ENCODE measurements around the gene NTF3.

NTF3 gene

DNA sequence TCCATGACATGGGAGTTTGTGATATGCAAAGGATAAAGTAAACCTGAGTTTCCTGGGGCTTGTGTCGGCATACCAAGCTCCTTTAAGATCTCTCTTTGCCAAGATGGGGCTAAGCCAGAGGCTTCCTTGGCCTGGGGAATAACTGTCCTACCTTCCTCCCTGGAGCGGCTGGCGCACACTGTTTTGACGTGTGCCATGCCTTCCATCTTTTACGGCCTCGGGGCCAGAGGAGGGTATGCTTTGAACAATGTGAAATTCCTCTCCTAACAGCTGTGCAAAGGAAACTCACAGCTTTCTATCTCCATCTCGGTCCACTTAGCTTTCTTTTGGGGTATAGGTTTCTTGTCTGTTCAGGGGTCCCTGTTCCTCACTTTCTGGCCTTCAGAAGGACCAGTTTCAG lies 55.2 kb downstream of the NTF3 start:
- DNase-seq (ENCODE audit: low read depth in 4 of 4, low spot score in 1 of 4), result no peak

DNA sequence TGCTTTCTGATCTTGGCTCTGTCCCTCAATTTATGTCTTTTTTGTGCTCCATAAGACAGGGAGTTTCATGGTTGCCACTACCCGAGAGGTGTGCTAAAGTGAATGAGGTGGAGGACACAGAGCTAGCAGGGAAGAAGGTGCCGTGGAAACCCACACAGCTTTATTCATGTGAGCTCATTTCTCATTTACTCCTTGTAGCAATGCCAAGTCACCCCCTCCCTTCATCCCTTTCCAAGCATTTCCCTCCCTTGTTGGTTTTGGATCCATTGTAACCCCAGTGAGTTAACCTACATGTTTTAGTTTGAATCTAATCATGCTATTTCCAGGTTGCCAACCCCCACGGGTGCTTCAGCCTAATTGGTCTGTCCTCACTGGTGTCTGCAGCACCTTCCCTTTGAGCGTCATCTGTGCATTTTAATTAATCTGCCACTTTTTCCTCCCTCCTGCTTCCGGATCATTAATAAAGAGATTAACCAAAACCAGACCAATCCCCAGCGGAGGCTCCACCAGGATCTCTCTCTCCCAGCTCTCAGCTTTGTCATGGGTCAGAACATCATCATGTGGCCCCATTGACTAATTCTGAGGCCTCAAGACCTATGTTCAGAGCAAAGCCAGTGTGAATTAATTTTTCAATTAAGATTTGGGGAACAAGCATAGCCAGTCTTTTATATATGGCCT lies 56.2 kb downstream of the NTF3 start:
- DNase-seq (ENCODE audit: low read depth in 4 of 4, low spot score in 1 of 4), result no peak

- no peak for DNase-seq (ENCODE audit: low read depth in 4 of 4, low spot score in 1 of 4)
These were observed 56.7 kb downstream of the NTF3 start for GRCh38 chr12:5488626-5488955.

DNA sequence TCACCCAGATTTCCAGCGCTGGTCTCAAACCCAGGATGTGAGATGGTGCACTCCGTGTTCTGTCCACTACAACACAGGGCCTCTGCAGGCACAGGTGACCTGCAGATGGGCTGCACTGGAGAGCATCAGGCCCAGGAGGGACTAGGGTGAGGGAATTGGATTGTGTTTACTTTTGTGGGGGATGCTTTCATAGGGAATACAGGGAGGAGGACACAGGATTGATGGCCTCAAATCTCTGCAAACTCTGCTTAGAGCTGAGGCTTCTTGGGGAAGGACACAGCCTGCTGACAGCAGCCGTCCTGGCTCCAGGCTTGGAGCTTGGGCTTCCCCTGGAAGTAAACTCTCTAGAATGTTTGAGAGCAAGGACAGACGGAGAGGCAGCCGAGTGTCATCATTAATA lies 57.1 kb downstream of the NTF3 start:
- DNase-seq (ENCODE audit: low read depth in 4 of 4, low spot score in 1 of 4), result no peak

GRCh38 chr12:5489760-5490406 lies 58.0 kb downstream of the NTF3 start:
- DNase-seq (ENCODE audit: low read depth in 4 of 4, low spot score in 1 of 4), result no peak

DNA sequence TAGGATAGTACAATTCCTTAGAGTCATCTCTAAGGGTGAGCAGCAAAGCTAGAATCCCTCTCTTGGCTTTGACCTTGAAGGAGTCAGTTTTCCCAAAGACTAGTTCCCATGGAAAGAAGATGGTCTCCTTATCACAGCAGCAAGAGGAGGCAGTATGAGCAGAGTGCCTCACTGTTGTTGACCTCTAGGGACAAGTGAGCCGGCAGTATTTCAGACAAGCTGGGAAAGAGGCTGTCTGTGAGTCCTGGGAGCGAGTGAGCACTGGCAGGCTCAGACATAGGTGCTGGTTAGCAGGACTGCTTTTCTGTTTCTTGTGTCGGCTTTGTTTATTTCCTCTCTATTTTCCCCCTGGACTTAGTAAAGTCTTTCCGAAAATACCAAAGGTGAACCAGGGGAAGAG lies 60.7 kb downstream of the NTF3 start:
- DNase-seq (ENCODE audit: low read depth in 4 of 4, low spot score in 1 of 4), result no peak

- DNase-seq (ENCODE audit: low read depth in 4 of 4, low spot score in 1 of 4), result no peak
These were observed 61.1 kb downstream of the NTF3 start for GRCh38 chr12:5493018-5493417.

- DNase-seq (ENCODE audit: low read depth in 4 of 4, low spot score in 1 of 4), result no peak
These were observed 62.4 kb downstream of the NTF3 start for GRCh38 chr12:5494343-5494742.

DNA sequence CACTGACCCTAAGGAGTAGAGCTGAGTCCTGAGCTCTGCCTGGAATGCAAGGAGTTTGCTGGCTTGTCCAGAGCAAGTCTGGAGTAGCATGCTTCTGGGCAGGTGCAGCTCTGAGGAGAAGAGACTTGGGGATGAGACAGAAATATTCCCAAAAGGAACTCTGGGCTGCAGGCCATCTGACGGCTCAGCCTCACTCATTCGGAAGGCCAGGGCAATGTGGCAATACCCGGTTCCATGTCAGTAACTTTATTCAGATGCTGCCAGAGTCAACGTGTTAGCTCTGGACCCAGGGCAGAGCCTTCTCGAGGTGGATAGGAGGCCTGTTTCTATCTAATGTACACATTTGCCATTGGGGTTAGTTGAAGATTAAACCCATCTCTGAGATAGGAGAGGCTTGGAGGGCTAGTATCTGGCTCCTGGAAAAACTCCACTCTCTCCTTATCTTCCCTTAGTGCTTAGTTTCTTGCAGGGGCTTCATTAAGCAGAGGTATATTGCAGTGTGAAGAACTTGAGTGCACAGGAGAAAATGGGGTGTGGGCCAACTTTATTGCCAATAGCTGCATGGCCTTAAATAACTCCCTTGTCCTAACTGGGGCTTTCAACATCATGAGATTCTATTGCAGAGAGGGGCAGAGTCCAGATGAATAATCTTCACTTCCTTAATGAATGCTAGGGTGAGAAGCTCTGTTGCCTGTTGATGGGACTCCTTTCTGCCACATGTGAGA lies 65.6 kb downstream of the NTF3 start:
- no peak for DNase-seq (ENCODE audit: low read depth in 4 of 4, low spot score in 1 of 4)

- no peak for DNase-seq (ENCODE audit: low read depth in 4 of 4, low spot score in 1 of 4)
These were observed 66.2 kb downstream of the NTF3 start for GRCh38 chr12:5498076-5498475.

- DNase-seq (ENCODE audit: low read depth in 4 of 4, low spot score in 1 of 4), result no peak
These were observed 66.9 kb downstream of the NTF3 start for GRCh38 chr12:5498806-5499205.

DNA sequence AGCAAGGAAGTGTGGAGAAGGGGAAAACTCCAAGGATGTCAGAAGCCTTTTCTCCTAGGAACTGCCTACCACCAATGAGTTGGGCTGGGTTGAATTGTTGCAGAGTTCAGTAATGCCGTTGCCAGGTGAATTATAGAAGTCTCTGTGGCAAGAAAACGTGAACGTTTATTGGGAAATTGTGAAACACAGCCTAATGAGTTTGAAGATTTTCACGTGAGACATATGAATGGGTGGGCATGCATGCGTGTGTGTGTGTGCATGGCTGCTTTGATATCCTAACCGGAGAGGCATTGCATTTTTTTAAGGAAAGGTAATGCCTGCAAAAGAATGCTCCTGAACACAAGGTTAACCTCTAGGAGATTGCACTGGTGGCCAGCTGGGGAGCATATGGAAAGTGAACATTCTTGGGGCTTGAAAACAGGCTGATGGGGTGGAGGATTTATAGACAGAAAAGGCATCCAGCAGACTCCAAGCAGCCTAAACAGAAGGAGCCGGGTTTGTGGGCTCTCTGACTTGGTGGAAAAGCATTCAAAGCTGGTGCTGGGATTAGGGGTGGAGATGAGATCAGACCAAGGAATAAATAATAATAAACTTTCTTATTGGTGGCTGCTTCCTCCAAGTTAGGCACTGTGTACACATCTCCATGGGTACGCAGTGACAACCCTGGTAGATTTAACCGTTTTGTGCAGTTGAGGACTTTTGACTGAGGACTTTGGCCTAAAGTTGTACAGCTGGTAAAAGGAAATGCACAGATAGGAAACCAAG lies 67.8 kb downstream of the NTF3 start:
- no peak for DNase-seq (ENCODE audit: low read depth in 4 of 4, low spot score in 1 of 4)

DNA sequence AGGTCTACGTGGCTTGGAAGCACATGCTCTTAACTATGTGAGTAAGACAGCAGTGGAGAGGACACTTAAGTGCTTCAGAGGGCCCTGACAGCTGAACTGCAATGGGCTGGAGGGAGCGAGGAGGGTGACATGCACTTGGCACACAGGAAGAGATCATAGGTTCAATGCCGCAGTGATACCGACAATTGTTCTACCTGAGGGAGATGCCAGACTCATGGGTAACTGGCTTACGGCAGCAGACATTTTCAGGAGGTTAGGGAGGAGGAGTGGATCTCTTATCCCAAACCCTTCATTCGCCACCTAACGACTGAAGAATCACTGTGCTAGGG lies 68.4 kb downstream of the NTF3 start:
- no peak for DNase-seq (ENCODE audit: low read depth in 4 of 4, low spot score in 1 of 4)

- no peak for DNase-seq (ENCODE audit: low read depth in 4 of 4, low spot score in 1 of 4)
These were observed 71.9 kb downstream of the NTF3 start for GRCh38 chr12:5503774-5504173.

DNA sequence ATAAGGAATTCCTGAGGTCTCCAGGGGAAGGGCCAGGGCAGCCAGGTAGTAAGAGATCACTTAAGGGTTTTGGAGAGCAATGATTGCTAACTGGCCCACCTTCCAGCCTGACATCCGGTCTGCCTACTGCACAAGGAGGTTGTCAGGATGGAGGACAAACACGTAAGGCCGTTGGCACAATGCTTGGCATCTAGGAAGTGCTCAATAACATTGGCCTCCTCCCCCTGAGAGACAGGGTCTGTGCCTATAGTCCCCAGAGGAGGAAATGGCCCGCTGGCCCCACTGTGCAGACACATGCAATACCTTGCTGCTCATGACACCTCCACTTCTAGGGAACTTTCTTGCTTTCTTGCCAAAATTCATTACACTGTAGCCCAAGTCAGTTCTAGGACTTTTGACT lies 73.2 kb downstream of the NTF3 start:
- no peak for DNase-seq (ENCODE audit: low read depth in 4 of 4, low spot score in 1 of 4)

GRCh38 chr12:5505751-5506150 lies 73.8 kb downstream of the NTF3 start:
- no peak for DNase-seq (ENCODE audit: low read depth in 4 of 4, low spot score in 1 of 4)

- DNase-seq (ENCODE audit: low read depth in 4 of 4, low spot score in 1 of 4), result no peak
These were observed 74.4 kb downstream of the NTF3 start for GRCh38 chr12:5506295-5506694.

- no peak for DNase-seq (ENCODE audit: low read depth in 4 of 4, low spot score in 1 of 4)
These were observed 74.9 kb downstream of the NTF3 start for GRCh38 chr12:5506821-5507231.

GRCh38 chr12:5507401-5507935 lies 75.6 kb downstream of the NTF3 start:
- DNase-seq (ENCODE audit: low read depth in 4 of 4, low spot score in 1 of 4), result no peak

DNA sequence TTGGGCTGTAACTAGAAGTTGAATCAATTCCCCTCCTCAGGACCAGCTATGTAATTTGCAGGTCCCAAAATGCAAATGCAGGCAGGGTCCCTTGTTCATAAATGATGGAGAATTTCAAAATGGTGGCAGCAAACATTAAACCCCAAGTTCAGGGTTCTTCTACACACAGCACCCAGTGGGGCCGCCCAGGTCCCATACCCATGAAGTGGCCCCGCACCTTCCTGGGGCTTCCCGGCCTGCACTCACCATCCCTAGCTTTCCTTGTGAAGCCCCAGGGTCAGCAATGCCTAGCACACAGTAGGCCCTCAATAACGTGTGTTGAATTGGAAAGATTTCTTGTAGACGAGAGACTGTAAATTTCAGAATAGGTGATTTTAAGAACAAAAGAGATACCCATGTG lies 76.0 kb downstream of the NTF3 start:
- DNase-seq (ENCODE audit: low read depth in 4 of 4, low spot score in 1 of 4), result no peak

- no peak for DNase-seq (ENCODE audit: low read depth in 4 of 4, low spot score in 1 of 4)
These were observed 77.2 kb downstream of the NTF3 start for GRCh38 chr12:5509102-5509501.

DNA sequence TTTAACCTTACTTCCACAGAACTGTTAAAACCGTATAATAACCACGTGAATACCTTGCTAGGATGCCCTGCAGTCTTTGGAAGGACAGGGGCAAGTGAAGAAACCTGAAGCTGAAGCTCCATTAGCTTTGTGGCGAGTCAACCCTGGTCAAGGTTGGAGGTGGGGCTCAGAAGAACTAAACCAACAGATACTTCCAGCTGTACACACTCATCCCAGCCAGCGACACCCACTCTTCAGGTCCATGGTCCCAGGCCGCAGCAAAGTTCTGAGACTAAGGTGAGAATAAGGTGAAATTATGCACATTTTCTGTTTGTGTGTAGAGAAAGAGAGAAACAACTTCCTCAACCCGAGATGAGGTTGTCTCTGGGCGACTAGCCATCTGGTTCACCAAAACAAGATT lies 77.6 kb downstream of the NTF3 start:
- no peak for DNase-seq (ENCODE audit: low read depth in 4 of 4, low spot score in 1 of 4)

All from stimulated activated CD4-positive, alpha-beta T cell treated with anti-CD3 and anti-CD28 coated beads, Interleukin-1b, Interleukin-23, amount 100 ng/mL, for 24 hours (primary cell).